Ovary (tissue), 3 donors: ENCODE measurements around the gene TRAF2.

ENCODE experiments used
- POLR2A ChIP-seq: fragments of 450-650 bp; IDR thresholded peaks from one replicate; pipeline ENCODE4 v1.6.1; 2017; ENCODE audit warnings: antibody characterized with exemption, mild to moderate bottlenecking, moderate library complexity
- TF ChIP-seq, protein P1 (sequence below), 3 donors: fragments of 450-650 bp in 2 of 3; fragments of 200-600 bp in 1 of 3; IDR thresholded peaks; one replicate each; pipeline versions ENCODE4 v1.5.1 to v1.8.0; 2016 to 2022; ENCODE audit warnings: antibody characterized with exemption in 3 of 3, mild to moderate bottlenecking in 1 of 3
- donor health status: DM: no; HTN: no; CAD: no.

DNA sequence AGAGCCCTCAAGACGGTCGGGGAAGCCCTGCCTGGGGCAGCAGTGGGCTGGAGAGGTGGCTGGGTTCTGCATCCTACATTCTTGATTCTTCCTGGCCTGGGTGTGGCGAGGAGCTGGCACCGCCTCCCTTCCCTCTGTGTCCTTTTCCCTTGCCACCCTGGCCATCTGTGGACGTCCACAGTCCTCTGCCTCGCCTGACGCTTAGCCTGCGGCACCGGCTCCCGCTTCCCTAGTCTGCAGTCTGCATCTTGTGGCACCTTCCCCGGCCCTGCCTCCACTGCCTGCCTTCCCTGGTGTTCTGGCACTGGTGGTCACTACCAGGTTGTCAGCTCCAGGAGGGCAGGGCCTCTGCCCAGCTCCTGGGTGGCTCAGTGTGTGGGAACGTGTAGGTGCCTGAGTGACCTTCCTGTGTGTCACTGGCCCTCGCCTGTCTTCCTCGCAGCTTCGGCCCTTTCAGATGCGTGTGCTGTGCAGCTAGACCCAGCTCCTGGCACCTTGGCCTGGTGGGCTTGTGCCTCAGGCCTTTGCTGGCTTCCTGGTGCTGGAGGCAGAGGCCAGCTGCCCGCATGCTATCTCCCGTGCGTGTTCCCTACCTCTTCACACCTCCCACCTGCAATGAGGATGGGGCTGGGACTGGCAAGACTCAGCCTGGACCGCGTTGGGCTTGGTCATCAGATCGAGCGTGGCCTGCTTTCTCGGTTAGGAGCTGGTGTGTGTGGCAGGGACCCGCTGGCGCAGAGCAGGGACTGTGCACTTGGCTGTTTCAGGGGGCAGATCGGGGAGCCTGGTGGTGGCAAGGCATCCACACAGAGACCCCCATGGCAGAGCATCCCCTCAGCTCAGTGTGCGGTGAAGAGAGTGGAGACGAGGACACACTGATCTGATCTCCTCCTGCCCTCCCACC, 20.9 kb downstream of the TRAF2 start:
- TF ChIP-seq, protein P1, sequence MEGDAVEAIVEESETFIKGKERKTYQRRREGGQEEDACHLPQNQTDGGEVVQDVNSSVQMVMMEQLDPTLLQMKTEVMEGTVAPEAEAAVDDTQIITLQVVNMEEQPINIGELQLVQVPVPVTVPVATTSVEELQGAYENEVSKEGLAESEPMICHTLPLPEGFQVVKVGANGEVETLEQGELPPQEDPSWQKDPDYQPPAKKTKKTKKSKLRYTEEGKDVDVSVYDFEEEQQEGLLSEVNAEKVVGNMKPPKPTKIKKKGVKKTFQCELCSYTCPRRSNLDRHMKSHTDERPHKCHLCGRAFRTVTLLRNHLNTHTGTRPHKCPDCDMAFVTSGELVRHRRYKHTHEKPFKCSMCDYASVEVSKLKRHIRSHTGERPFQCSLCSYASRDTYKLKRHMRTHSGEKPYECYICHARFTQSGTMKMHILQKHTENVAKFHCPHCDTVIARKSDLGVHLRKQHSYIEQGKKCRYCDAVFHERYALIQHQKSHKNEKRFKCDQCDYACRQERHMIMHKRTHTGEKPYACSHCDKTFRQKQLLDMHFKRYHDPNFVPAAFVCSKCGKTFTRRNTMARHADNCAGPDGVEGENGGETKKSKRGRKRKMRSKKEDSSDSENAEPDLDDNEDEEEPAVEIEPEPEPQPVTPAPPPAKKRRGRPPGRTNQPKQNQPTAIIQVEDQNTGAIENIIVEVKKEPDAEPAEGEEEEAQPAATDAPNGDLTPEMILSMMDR (IDR thresholded peaks at IDR 0.05) = no peak
- TF ChIP-seq POLR2A = no peak
